ENCODE results near the gene DOCK2. TPM values are rescaled to one million over a fixed set of nuclear protein-coding genes. Genes with fewer than 3 reads are reported as not detected.

Gene DOCK2
- total and polyA plus RNA-seq, 8 donors = 0.73 to 15.6 (median 1.7) TPM

DNA sequence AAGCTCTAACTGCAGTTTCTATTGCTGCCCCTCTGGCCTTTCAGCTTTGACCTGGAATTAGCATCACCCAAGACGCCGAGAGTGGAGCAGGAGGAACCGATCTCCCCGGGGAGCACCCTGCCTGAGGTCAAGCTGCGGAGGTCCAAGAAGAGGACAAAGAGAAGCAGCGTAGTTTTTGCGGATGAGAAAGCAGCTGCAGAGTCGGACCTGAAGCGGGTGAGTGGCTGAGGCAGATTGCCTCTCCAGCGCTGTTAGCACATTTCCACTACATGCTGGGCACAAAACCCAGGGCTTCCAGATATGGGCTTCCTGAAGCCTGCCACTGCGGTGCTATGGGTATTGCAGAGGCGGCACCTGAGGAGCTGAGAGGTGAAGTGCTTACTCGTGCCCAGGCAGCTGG lies 441.9 kb downstream of the DOCK2 start:
- intact Hi-C loops (cut with DNase I) = no loop called here
- H3K9me3 ChIP-seq = no peaks in the 10 kb centered on the region
- no peak for DNase-seq

GRCh38 chr5:170080217-170080616 lies 443.1 kb downstream of the DOCK2 start:
- Histone ChIP-seq H3K36me3 (no peaks in the 10 kb centered on the region), H3K9me3 (no peaks in the 10 kb centered on the region), H3K27me3 (peaks cover 0 to 3% (median 0%) of the 10 kb centered on the region in 4 donors), H3K4me1 (no peaks in the 10 kb centered on the region), H3K4me3 (no peak overlapping the region), H3K27ac (no peak overlapping the region)
- no peak for DNase-seq
- no peak for FAIRE-seq
- intact Hi-C loops (cut with DNase I) = no loop called here
- TF ChIP-seq CTCF (IDR thresholded peaks at IDR 0.05) = no peak
- no peak for ATAC-seq
- 74 to 80% methylated on average over 1 of the region's 1 CpG for whole genome bisulfite sequencing, 2 donors

More for the DNA sequence above, 441.9 kb downstream of the DOCK2 start:
- Histone ChIP-seq H3K36me3 (no peaks in the 10 kb centered on the region), H3K27me3 (no peaks in the 10 kb centered on the region), H3K27ac (no peak overlapping the region), H3K4me3 (no peak overlapping the region), H3K4me1 (no peaks in the 10 kb centered on the region)
- ATAC-seq (no peak), FAIRE-seq (no peak)
- 70 to 79% methylated on average over 13 of the region's 13 CpGs for WGBS, 2 donors
- TF ChIP-seq CTCF (IDR thresholded peaks at IDR 0.05) = no peak

DNA sequence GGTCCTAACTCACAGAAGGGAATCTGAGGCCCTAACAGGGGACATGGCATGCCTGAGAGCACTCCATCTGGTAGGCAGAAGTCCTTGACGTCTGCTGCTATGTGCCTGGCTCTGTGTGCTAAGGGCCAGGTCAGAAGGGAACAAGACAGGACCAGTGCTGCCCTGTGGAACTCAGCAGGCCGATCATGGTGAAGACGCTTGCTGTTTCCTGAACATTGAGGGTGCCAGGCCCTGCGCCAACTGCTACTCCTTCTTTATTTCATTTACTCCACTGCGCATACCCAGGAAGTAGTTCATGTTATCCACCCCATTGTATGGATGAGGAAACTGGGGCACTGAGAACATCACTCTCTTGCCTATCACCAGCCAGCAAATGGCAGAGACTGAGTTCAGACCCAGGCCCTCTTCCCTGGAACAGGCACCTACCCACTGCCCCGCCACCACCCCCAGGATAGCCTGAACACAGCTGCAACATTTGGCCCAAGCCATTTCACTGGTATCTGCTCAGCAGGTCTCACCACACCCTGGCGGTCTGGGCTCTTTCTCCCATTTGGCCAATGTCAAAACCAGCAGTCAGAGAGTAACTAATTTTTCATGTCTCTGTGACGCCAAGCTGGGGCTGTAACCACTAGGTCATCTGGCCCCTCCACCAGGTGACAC lies 443.8 kb downstream of the DOCK2 start:
- Histone ChIP-seq H3K36me3 (no peaks in the 10 kb centered on the region), H3K4me3 (no peak overlapping the region), H3K4me1 (no peaks in the 10 kb centered on the region), H3K27ac (no peak overlapping the region), H3K9me3 (no peaks in the 10 kb centered on the region), H3K27me3 (peaks cover 0 to 4% (median 0%) of the 10 kb centered on the region in 4 donors)
- no peak for ATAC-seq
- intact Hi-C loops (cut with DNase I) = no loop called here
- DNase-seq = no peak
- no peak for FAIRE-seq
- no peak for TF ChIP-seq CTCF (IDR thresholded peaks at IDR 0.05)
- 66 to 79% methylated on average over 8 of the region's 8 CpGs for WGBS, 2 donors

GRCh38 chr5:170081616-170082015 lies 444.5 kb downstream of the DOCK2 start:
- TF ChIP-seq CTCF (IDR thresholded peaks at IDR 0.05) = no peak
- no peak for ATAC-seq
- no peaks in the 10 kb centered on the region for H3K36me3 ChIP-seq
- no peak for FAIRE-seq
- H3K4me3 ChIP-seq = no peak overlapping the region
- H3K27ac ChIP-seq = no peak overlapping the region
- intact Hi-C loops (cut with DNase I) = no loop called here
- peaks cover 0 to 4% (median 0%) of the 10 kb centered on the region in 4 donors for H3K27me3 ChIP-seq
- WGBS, 2 donors = 75 to 83% methylated on average over 4 of the region's 4 CpGs
- H3K4me1 ChIP-seq = no peaks in the 10 kb centered on the region
- no peak for DNase-seq
- no peaks in the 10 kb centered on the region for H3K9me3 ChIP-seq

GRCh38 chr5:170082701-170083100 lies 445.6 kb downstream of the DOCK2 start:
- FAIRE-seq (no peak), ATAC-seq (no peak), DNase-seq (no peak)
- Histone ChIP-seq H3K27ac (no peak overlapping the region), H3K4me1 (no peaks in the 10 kb centered on the region), H3K4me3 (no peak overlapping the region), H3K27me3 (peaks cover 0 to 4% (median 0%) of the 10 kb centered on the region in 4 donors), H3K9me3 (no peaks in the 10 kb centered on the region), H3K36me3 (no peaks in the 10 kb centered on the region)
- intact Hi-C loops (cut with DNase I) = no loop called here
- TF ChIP-seq CTCF (IDR thresholded peaks at IDR 0.05) = no peak
- 63 to 73% methylated on average over 7 of the region's 7 CpGs for WGBS, 2 donors
